GM19324 (cell line): ENCODE data around the gene MMP24OS.

ENCODE experiments used
- ATAC-seq: cut with Tn5 transposase; IDR thresholded peaks from one replicate; pipeline ENCODE4 v1.9.1; 2021; ENCODE audit warnings: mild to moderate bottlenecking, moderate library complexity; ENCODE audit not compliant: unreplicated experiment, low FRiP score

Gene MMP24OS

GRCh38 chr20:35307666-35308653 is 30.0 kb upstream of the MMP24OS start:
- ATAC-seq, result no peak

- no peak for ATAC-seq
Measured at GRCh38 chr20:35306931-35307517, 29.1 kb upstream of the MMP24OS start.

GRCh38 chr20:35305682-35306556 is 28.0 kb upstream of the MMP24OS start:
- no peak for ATAC-seq

GRCh38 chr20:35304956-35305355 is 27.0 kb upstream of the MMP24OS start:
- ATAC-seq, result no peak

GRCh38 chr20:35303735-35304491 is 26.0 kb upstream of the MMP24OS start:
- no peak for ATAC-seq

- ATAC-seq, result no peak
Measured at GRCh38 chr20:35303382-35303734, 25.4 kb upstream of the MMP24OS start.

- ATAC-seq, result no peak
Measured at GRCh38 chr20:35302421-35303335, 24.8 kb upstream of the MMP24OS start.

- no peak for ATAC-seq
Measured at GRCh38 chr20:35301426-35301825, 23.5 kb upstream of the MMP24OS start.

GRCh38 chr20:35300469-35301262 is 22.7 kb upstream of the MMP24OS start:
- ATAC-seq, result no peak

GRCh38 chr20:35299780-35300179 is 21.9 kb upstream of the MMP24OS start:
- no peak for ATAC-seq

- no peak for ATAC-seq
Measured at GRCh38 chr20:35298264-35298663, 20.3 kb upstream of the MMP24OS start.

GRCh38 chr20:35297740-35298139 is 19.8 kb upstream of the MMP24OS start:
- no peak for ATAC-seq

- ATAC-seq, result no peak
Measured at GRCh38 chr20:35297155-35297554, 19.2 kb upstream of the MMP24OS start.

- no peak for ATAC-seq
Measured at GRCh38 chr20:35296101-35296554, 18.2 kb upstream of the MMP24OS start.

GRCh38 chr20:35295674-35296073 is 17.8 kb upstream of the MMP24OS start:
- no peak for ATAC-seq

- no peak for ATAC-seq
Measured at GRCh38 chr20:35295058-35295457, 17.1 kb upstream of the MMP24OS start.

GRCh38 chr20:35294293-35294685 is 16.4 kb upstream of the MMP24OS start:
- no peak for ATAC-seq
